PFSK-1 (cell line): ENCODE data around the gene GPR15LG.

Experiments used
- FOXP2 ChIP-seq: optimal IDR thresholded peaks from 2 replicates; pipeline ENCODE3; 2011; ENCODE audit warnings: borderline replicate concordance, control low read depth, inconsistent platforms; ENCODE audit not compliant: insufficient read depth; ENCODE audit errors: extremely low read length, extremely low read depth
- POLR2AphosphoS5 ChIP-seq: IDR thresholded peaks from 2 replicates; pipeline ENCODE4 v1.6.1; 2012; ENCODE audit warnings: low read depth, mild to moderate bottlenecking, control low read depth, low read length, moderate library complexity
- REST ChIP-seq, 2 experiments: IDR thresholded peaks; 2 replicates each; pipeline versions ENCODE4 v1.6.1 to v1.8.0; 2011 to 2012; ENCODE audit warnings: low read depth in 2 of 2, low read length in 2 of 2, control low read depth in 1 of 2, inconsistent platforms in 1 of 2, mild to moderate bottlenecking in 1 of 2, moderate library complexity in 1 of 2; ENCODE audit not compliant: insufficient read depth in 1 of 2
- SIN3A ChIP-seq: IDR thresholded peaks from 2 replicates; pipeline ENCODE4 v1.6.1; 2012; ENCODE audit warnings: mild to moderate bottlenecking, low read length, moderate library complexity, borderline replicate concordance; ENCODE audit not compliant: insufficient read depth
- TAF1 ChIP-seq: IDR thresholded peaks from 2 replicates; pipeline ENCODE4 v1.6.1; 2012; ENCODE audit warnings: low read length, control low read depth, borderline replicate concordance; ENCODE audit not compliant: insufficient read depth

Gene GPR15LG

GRCh38 chr10:84172467-84173356, 889 bp upstream of the GPR15LG start:
- TF ChIP-seq SIN3A (no peak), FOXP2 (no peak), TAF1 (no peak), POLR2AphosphoS5 (no peak), REST (IDR thresholded peaks at IDR 0.05; ENCODE audit: insufficient read depth in 1 of 2, low read depth in 2 of 2, low read length in 2 of 2) (no peak)

GRCh38 chr10:84175436-84175835, 1.8 kb downstream of the GPR15LG start:
- no peak for TF ChIP-seq TAF1
- TF ChIP-seq SIN3A, result no peak
- no peak for TF ChIP-seq REST (IDR thresholded peaks at IDR 0.05; ENCODE audit: insufficient read depth in 1 of 2, low read depth in 2 of 2, low read length in 2 of 2)
- no peak for TF ChIP-seq FOXP2
- no peak for TF ChIP-seq POLR2AphosphoS5

- TF ChIP-seq POLR2AphosphoS5 (no peak), SIN3A (no peak), FOXP2 (no peak), REST (IDR thresholded peaks at IDR 0.05; ENCODE audit: insufficient read depth in 1 of 2, low read depth in 2 of 2, low read length in 2 of 2) (no peak), TAF1 (no peak)
These were observed 2.8 kb downstream of the GPR15LG start for GRCh38 chr10:84176351-84176750.

DNA sequence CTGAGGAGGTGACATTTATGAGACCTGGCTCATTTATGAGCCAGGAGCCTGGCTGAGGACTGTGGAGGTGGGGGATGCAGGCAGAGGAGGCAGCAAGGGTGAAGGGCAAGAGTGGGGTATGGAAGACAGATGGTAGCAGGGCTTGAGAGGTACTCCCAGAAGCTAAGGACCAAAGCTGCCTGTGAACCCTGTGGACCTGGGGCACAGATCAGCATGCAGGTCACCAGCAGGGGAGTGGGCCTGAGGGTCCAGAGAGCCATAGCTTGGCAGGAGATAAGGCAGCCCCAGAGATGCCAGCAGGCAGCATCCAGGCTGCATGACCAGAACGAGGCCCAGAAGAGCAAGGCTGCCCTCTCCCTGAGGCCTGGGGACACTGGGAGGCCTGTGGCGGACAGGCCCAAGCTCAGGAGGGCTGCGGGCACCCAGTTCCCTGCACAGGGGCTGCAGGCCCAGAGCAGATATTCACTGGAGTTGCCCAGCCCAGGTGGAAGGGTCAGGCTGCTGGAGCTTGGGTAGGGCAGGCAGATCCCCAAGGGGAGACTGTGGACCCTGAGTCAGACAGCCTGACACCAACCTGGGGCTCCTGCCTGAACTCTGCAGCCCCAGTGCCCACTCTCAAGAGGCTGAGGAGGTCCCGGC, 3.4 kb downstream of the GPR15LG start:
- no peak for TF ChIP-seq TAF1
- TF ChIP-seq POLR2AphosphoS5, result no peak
- TF ChIP-seq FOXP2, result no peak
- no peak for TF ChIP-seq SIN3A
- no peak for TF ChIP-seq REST (IDR thresholded peaks at IDR 0.05; ENCODE audit: insufficient read depth in 1 of 2, low read depth in 2 of 2, low read length in 2 of 2)
